CD4-positive, alpha-beta memory T cell (primary cell): ENCODE results near the gene MINDY2. TPM values are rescaled to one million over a fixed set of nuclear protein-coding genes. Genes with fewer than 3 reads are reported as not detected.

Source experiments
- CTCF ChIA-PET: fragments of 350-600 bp; sonication (Branson Sonifier 250); formaldehyde crosslinking; loops from one replicate; lab custom pipeline; 2021; ENCODE audit warnings: inconsistent platforms; ENCODE audit not compliant: partially characterized antibody; lab: Charles Lee
- POLR2A ChIA-PET: fragments of 350-600 bp; sonication (Branson Sonifier 250); formaldehyde crosslinking; loops from one replicate; lab custom pipeline; 2021; ENCODE audit not compliant: partially characterized antibody; lab: Charles Lee
- DNase-seq, 5 donors: peaks; one replicate each; pipeline versions ENCODE4 v3.0.0 to v3.0.0-alpha.2; 2020 to 2022; ENCODE audit warnings: mixed read lengths in 1 of 5
- H3K27ac ChIP-seq: one replicate; pipeline ENCODE4 v1.7.0; 2013; ENCODE audit warnings: low read depth, low read length
- H3K27me3 ChIP-seq: 2 replicates; pipeline ENCODE4 v1.7.0; 2013; ENCODE audit warnings: mild to moderate bottlenecking, low read length, moderate library complexity; ENCODE audit not compliant: insufficient read depth
- H3K36me3 ChIP-seq: 2 replicates; pipeline ENCODE4 v1.7.0; 2013; ENCODE audit warnings: mild to moderate bottlenecking, low read length, moderate library complexity; ENCODE audit not compliant: insufficient read depth
- H3K4me1 ChIP-seq: 2 replicates; pipeline ENCODE4 v1.7.0; 2013; ENCODE audit warnings: mild to moderate bottlenecking, low read length, moderate library complexity; ENCODE audit not compliant: insufficient read depth
- H3K4me3 ChIP-seq, 2 donors: one replicate each; pipeline ENCODE4 v1.7.0; 2013; ENCODE audit warnings: low read length in 2 of 2, mild to moderate bottlenecking in 1 of 2
- H3K9me3 ChIP-seq, 2 donors: one replicate each; pipeline ENCODE4 v1.7.0; 2013; ENCODE audit warnings: low read length in 2 of 2, control low read depth in 1 of 2; ENCODE audit not compliant: control insufficient read depth in 1 of 2
- H3K27ac Mint-ChIP-seq, 7 donors: one replicate each; pipeline ENCODE4 v1.8.0; 2020 to 2021; ENCODE audit warnings: mixed read lengths in 7 of 7, mild to moderate bottlenecking in 6 of 7, inconsistent platforms in 3 of 7, moderate library complexity in 3 of 7
- H3K27me3 Mint-ChIP-seq, 2 donors: one replicate each; pipeline ENCODE4 v1.8.0; 2020 to 2021; ENCODE audit warnings: mixed read lengths in 2 of 2
- H3K36me3 Mint-ChIP-seq, 2 donors: one replicate each; pipeline ENCODE4 v1.8.0; 2020 to 2021; ENCODE audit warnings: mixed read lengths in 2 of 2, inconsistent platforms in 1 of 2, mild to moderate bottlenecking in 1 of 2
- H3K4me1 Mint-ChIP-seq, 4 donors: one replicate each; pipeline ENCODE4 v1.8.0; 2020 to 2021; ENCODE audit warnings: mixed read lengths in 4 of 4, mild to moderate bottlenecking in 1 of 4
- H3K4me3 Mint-ChIP-seq, 8 donors: one replicate each; pipeline ENCODE4 v1.8.0; 2020 to 2021; ENCODE audit warnings: mixed read lengths in 8 of 8, mild to moderate bottlenecking in 7 of 8, moderate library complexity in 6 of 8, inconsistent platforms in 3 of 8
- H3K9me3 Mint-ChIP-seq, 8 donors: one replicate each; pipeline ENCODE4 v1.8.0; 2020 to 2021; ENCODE audit warnings: mixed read lengths in 8 of 8, mild to moderate bottlenecking in 5 of 8, inconsistent platforms in 3 of 8, moderate library complexity in 1 of 8
- intact Hi-C: fragments of 100-400 bp; cut with micrococcal nuclease; formaldehyde crosslinking; loops from one replicate; pipeline ENCODE4 v1.15.1; 2023
- polyA plus RNA-seq, 2 donors: library from polyadenylated mRNA; unstranded; fragments of 300-500 nt; fragmentation: Illumina TruSeq; gene quantifications; one replicate each; pipeline ENCODE4 v1.2.3, GENCODE V29; 2021
- total RNA-seq, 2 experiments: library from RNA; stranded (reverse); gene quantifications; one replicate each; pipeline ENCODE4 v1.2.3, GENCODE V29; 2021

MINDY2 gene
- total and polyA plus RNA-seq, 4 experiments from 2014 or later = 15.4 to 20.5 (median 16.7) TPM

GRCh38 chr15:58898150-58898680 lies 127.1 kb downstream of the MINDY2 start:
- peak overlapping the region in 2 of 7 donors; percentile 62 to 75 for H3K27ac Mint-ChIP-seq
- POLR2A ChIA-PET = no interaction called here
- CTCF ChIA-PET = interaction anchor here (0.6 kb wide), 1 partner anchor 1180 kb away, joined by 3 read pairs; no protein-coding TSS in a partner anchor

DNA sequence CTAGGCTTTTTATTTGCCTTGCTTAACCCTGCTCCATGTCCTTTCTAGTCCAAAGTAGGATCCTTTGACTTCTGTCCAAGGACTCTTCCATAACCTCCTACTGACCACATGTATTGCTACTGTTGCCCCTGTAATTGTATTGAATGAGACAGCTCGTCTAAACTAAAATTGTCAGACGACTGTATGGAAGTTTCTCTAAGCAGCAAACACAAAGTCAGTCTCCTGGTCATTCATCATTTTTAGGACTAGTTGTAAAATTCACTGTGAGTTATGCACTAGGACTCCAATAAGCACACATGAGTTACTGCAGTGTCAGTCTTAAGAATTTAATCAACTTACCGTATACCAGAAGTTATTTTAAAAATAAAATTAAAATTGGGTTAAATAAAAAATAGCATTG lies 129.5 kb downstream of the MINDY2 start:
- Histone ChIP-seq H3K36me3 (peaks cover 39% of the 10 kb centered on the region), H3K9me3 (no peaks in the 10 kb centered on the region), H3K4me1 (no peaks in the 10 kb centered on the region), H3K27ac (no peak overlapping the region), H3K4me3 (no peak overlapping the region), H3K27me3 (no peaks in the 10 kb centered on the region)
- intact Hi-C loops = no loop called here
- H3K4me3 Mint-ChIP-seq = no peak overlapping the region
- ChIA-PET CTCF (no interaction called here), POLR2A (no interaction called here)
- peak overlapping the region in 1 of 7 donors; percentile 57 for H3K27ac Mint-ChIP-seq
- no peak for DNase-seq
- H3K36me3 Mint-ChIP-seq = peaks cover 31 to 58% of the 10 kb centered on the region in 2 donors
- no peaks in the 10 kb centered on the region for H3K27me3 Mint-ChIP-seq
- H3K9me3 Mint-ChIP-seq = no peaks in the 10 kb centered on the region
- peaks cover 6 to 21% (median 11%) of the 10 kb centered on the region in 4 donors for H3K4me1 Mint-ChIP-seq

More at GRCh38 chr15:58898150-58898680, 127.1 kb downstream of the MINDY2 start:
- no peaks in the 10 kb centered on the region for H3K9me3 Mint-ChIP-seq
- no peak overlapping the region for H3K4me3 Mint-ChIP-seq
- H3K27me3 Mint-ChIP-seq = no peaks in the 10 kb centered on the region
- no peak for DNase-seq
- no peaks in the 10 kb centered on the region for H3K9me3 ChIP-seq
- H3K4me1 Mint-ChIP-seq = peaks cover 6 to 26% (median 10%) of the 10 kb centered on the region in 4 donors
- peaks cover 50% of the 10 kb centered on the region for H3K36me3 ChIP-seq
- H3K4me3 ChIP-seq = no peak overlapping the region
- H3K4me1 ChIP-seq = no peaks in the 10 kb centered on the region
- no peaks in the 10 kb centered on the region for H3K27me3 ChIP-seq
- peaks cover 51 to 76% of the 10 kb centered on the region in 2 donors for H3K36me3 Mint-ChIP-seq
- intact Hi-C loops = loop anchor here (10.0 kb wide), 1 partner anchor 673 kb away; no protein-coding TSS in a partner anchor
- no peak overlapping the region for H3K27ac ChIP-seq

DNA sequence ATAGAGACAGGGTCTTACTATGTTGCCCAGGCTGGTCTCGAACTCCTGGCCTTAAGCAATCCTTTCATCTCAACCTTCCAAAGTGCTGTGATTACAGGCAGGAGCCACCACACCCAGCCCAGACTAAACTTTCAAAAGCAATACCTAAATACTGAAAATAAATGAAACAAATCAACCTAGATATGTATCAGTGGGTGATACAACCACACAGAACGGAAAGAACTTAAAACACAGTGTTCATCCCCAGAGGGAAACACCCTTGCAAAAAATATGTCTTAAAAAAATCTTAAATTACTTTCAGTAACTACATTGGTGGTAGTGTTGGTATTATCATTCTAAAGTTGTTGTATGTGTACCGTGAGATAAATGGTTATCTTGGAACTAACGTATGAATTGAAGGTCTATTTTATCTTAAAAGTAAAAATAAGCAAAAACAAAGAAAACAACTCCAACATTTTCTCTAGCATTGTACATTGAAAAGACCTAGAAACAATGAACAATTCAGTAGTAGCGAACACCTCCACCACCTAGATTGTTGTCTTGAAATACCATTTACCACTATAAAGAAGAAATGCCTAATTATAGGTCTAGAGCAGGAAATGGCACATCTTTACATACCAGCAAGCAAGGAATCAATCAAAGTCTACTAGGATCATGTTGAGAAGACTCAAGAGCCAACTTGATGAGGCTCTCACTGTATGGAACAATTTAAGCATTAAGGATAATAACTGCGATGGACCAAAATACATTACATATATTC lies 137.6 kb downstream of the MINDY2 start:
- no peaks in the 10 kb centered on the region for H3K27me3 Mint-ChIP-seq
- no peak overlapping the region for H3K4me3 ChIP-seq
- H3K4me3 Mint-ChIP-seq = peak overlapping the region in 3 of 8 donors; percentile 18 to 66 (median 21)
- peak overlapping the region in 6 of 7 donors; percentile 20 to 77 (median 58) for H3K27ac Mint-ChIP-seq
- H3K27ac ChIP-seq = no peak overlapping the region
- intact Hi-C loops = no loop called here
- H3K36me3 Mint-ChIP-seq = peaks cover 20 to 48% of the 10 kb centered on the region in 2 donors
- peaks cover 36 to 52% (median 44%) of the 10 kb centered on the region in 4 donors for H3K4me1 Mint-ChIP-seq
- ChIA-PET CTCF (interaction anchor here (0.7 to 1.8 kb wide), 2 partner anchors 8 to 48 kb away, joined by 3 to 6 read pairs; no protein-coding TSS in a partner anchor), POLR2A (no interaction called here)
- DNase-seq = peak in 3 of 5 donors; percentile 9 to 30 (median 16)
- H3K4me1 ChIP-seq = peaks cover 38% of the 10 kb centered on the region
- H3K36me3 ChIP-seq = peaks cover 15% of the 10 kb centered on the region
- H3K9me3 Mint-ChIP-seq = no peaks in the 10 kb centered on the region
- no peaks in the 10 kb centered on the region for H3K27me3 ChIP-seq
- H3K9me3 ChIP-seq = no peaks in the 10 kb centered on the region

DNA sequence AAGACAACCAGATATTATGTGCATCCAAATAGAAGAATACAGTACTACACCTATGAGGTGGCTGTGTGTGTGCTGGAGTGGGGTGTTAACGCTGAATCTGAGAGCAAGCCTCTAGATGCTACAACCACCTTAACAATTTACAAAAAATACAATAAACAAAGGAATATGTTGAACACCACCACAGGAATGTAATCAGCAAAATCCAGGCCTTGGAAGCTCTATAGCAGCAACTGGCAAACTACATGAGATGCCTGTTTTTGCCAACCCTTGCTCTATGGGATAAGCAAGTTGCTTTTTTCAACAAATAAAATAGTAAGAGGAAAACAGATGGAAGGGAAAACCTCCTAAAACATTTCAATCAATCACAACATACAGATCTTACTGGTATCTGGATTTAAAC lies 138.5 kb downstream of the MINDY2 start:
- Mint-ChIP-seq H3K27me3 (no peaks in the 10 kb centered on the region), H3K27ac (peak overlapping the region in 4 of 7 donors; percentile 20 to 59 (median 36))
- POLR2A ChIA-PET = no interaction called here

DNA sequence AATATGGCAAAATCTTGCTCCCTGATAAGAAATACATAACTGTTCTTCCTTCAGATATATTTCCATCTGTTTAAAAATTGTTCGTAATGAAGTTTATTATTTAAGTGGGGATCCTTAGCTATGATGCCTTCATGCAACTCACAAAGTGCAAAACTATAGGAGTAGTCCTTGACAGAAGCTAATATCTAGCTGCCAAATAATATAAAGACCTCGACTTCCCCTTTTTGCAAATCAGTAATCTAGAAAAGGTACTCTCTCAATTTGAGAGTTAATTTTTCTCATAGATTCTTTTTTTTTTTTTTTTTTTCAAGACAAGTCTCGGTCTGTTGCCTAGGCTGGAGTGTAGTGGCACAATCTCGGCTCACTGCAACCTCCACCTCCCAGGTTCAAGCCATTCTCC lies 139.4 kb downstream of the MINDY2 start:
- Mint-ChIP-seq H3K4me1 (peaks cover 41 to 63% (median 54%) of the 10 kb centered on the region in 4 donors), H3K27me3 (no peaks in the 10 kb centered on the region), H3K4me3 (no peak overlapping the region), H3K9me3 (no peaks in the 10 kb centered on the region), H3K27ac (no peak overlapping the region), H3K36me3 (peaks cover 32 to 59% of the 10 kb centered on the region in 2 donors)
- no peaks in the 10 kb centered on the region for H3K27me3 ChIP-seq
- H3K4me1 ChIP-seq = peaks cover 38% of the 10 kb centered on the region
- ChIA-PET POLR2A (interaction anchor here (0.7 kb wide), 1 partner anchor 1620 kb away, joined by 4 read pairs; no protein-coding TSS in a partner anchor), CTCF (no interaction called here)
- no peak for DNase-seq
- no peak overlapping the region for H3K4me3 ChIP-seq
- H3K36me3 ChIP-seq = peaks cover 27% of the 10 kb centered on the region
- H3K9me3 ChIP-seq = no peaks in the 10 kb centered on the region
- no peak overlapping the region for H3K27ac ChIP-seq
- intact Hi-C loops = no loop called here

More for the DNA sequence above, 138.5 kb downstream of the MINDY2 start:
- H3K9me3 Mint-ChIP-seq = no peaks in the 10 kb centered on the region
- Histone ChIP-seq H3K27ac (no peak overlapping the region), H3K4me3 (no peak overlapping the region), H3K27me3 (no peaks in the 10 kb centered on the region), H3K9me3 (no peaks in the 10 kb centered on the region), H3K4me1 (peaks cover 38% of the 10 kb centered on the region), H3K36me3 (peaks cover 22% of the 10 kb centered on the region)
- H3K4me1 Mint-ChIP-seq = peaks cover 38 to 59% (median 51%) of the 10 kb centered on the region in 4 donors
- CTCF ChIA-PET = interaction anchor here (0.7 kb wide), 1 partner anchor 47 kb away, joined by 3 read pairs; no protein-coding TSS in a partner anchor
- DNase-seq = no peak
- intact Hi-C loops = no loop called here
- peaks cover 28 to 55% of the 10 kb centered on the region in 2 donors for H3K36me3 Mint-ChIP-seq
- peak overlapping the region in 3 of 8 donors; percentile 13 to 70 (median 24) for H3K4me3 Mint-ChIP-seq

Other genes with a start within 250 kb of the MINDY2 start
- 100 to 1,000 TPM; 135 TPM for gene ADAM10, start 21.6 kb upstream of the MINDY2 start, total RNA-seq
- gene ADAM10, start 21.6 kb upstream of the MINDY2 start, polyA plus RNA-seq = 100 to 1,000 TPM; 129 to 258 TPM
- gene SLTM, start 162.4 kb downstream of the MINDY2 start, total RNA-seq = 100 to 1,000 TPM; 149 to 153 TPM
- gene SLTM, start 162.4 kb downstream of the MINDY2 start, polyA plus RNA-seq = 10 to 100 TPM; 22.8 to 92.1 TPM
- 10 to 100 TPM; 54.9 to 60.9 TPM for gene RNF111, start 216.4 kb downstream of the MINDY2 start, total RNA-seq
- gene RNF111, start 216.4 kb downstream of the MINDY2 start, polyA plus RNA-seq = 10 to 100 TPM; 11.1 to 22.2 TPM